ENCODE results near the gene FGF14. TPM values are rescaled to one million over a fixed set of nuclear protein-coding genes. Genes with fewer than 3 reads are reported as not detected.
A peak's percentile ranks its signal among the peaks of the same experiment; 100 is the strongest.

Gene FGF14
- total and polyA plus RNA-seq, 2 experiments from 2014 or later, result 0.73 TPM; not detected in 1

- Histone ChIP-seq H3K9me3 (ENCODE audit: low read depth) (no peaks in the 10 kb centered on the region), H3K36me3 (replicated peaks; ENCODE audit: insufficient read depth, low read depth) (no peaks in the 10 kb centered on the region), H3K4me3 (no peak overlapping the region), H3K4me1 (ENCODE audit: insufficient read depth) (no peaks in the 10 kb centered on the region), H3K4me2 (no peak overlapping the region), H2AFZ (no peak overlapping the region), H3K27ac (no peak overlapping the region), H3K27me3 (no peaks in the 10 kb centered on the region), H4K20me1 (ENCODE audit: insufficient read depth, poor library complexity, severe bottlenecking) (no peaks in the 10 kb centered on the region), H3K9me2 (replicated peaks; ENCODE audit: insufficient read depth) (no peaks in the 10 kb centered on the region), H3K79me2 (no peaks in the 10 kb centered on the region)
- 62% methylated on average over 6 of the region's 6 CpGs for WGBS (ENCODE audit: low lambda C conversion rate, missing lambda C conversion rate)
- TF ChIP-seq EZH2 (IDR thresholded peaks at IDR 0.05; ENCODE audit: borderline replicate concordance), result no peak
- TF ChIP-seq EZH2phosphoT487 (IDR thresholded peaks at IDR 0.05; ENCODE audit: low read depth, severe bottlenecking, unreplicated experiment), result no peak
- TF ChIP-seq, protein P1, sequence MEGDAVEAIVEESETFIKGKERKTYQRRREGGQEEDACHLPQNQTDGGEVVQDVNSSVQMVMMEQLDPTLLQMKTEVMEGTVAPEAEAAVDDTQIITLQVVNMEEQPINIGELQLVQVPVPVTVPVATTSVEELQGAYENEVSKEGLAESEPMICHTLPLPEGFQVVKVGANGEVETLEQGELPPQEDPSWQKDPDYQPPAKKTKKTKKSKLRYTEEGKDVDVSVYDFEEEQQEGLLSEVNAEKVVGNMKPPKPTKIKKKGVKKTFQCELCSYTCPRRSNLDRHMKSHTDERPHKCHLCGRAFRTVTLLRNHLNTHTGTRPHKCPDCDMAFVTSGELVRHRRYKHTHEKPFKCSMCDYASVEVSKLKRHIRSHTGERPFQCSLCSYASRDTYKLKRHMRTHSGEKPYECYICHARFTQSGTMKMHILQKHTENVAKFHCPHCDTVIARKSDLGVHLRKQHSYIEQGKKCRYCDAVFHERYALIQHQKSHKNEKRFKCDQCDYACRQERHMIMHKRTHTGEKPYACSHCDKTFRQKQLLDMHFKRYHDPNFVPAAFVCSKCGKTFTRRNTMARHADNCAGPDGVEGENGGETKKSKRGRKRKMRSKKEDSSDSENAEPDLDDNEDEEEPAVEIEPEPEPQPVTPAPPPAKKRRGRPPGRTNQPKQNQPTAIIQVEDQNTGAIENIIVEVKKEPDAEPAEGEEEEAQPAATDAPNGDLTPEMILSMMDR (IDR thresholded peaks at IDR 0.05; ENCODE audit: poor library complexity), result no peak
- DNase-seq (ENCODE audit: low spot score), result peak; percentile 5
Observed at GRCh38 chr13:101706651-101707050, 695.2 kb downstream of the FGF14 start.

DNA sequence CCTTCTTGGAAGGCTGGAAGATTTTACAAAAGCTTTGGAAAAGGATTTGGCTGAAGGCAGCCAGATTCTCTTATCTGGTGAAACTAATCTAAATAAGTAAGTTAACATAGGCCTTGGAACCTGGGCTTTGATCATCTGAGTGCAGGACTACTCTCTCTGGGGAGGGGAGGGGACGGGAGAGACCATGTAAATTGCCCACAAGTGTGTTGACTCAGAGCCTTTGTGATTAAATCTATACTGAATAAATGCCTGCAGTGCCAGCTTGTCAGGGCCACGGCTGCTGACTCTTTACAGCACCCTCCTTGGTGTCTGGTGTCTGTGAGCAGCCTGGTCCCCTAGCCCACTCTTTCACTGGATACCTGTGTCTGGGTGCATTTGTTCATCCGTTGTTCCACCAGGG, 698.0 kb downstream of the FGF14 start:
- Histone ChIP-seq H3K79me2 (no peaks in the 10 kb centered on the region), H3K4me3 (no peak overlapping the region), H4K20me1 (ENCODE audit: insufficient read depth, poor library complexity, severe bottlenecking) (no peaks in the 10 kb centered on the region), H3K4me2 (no peak overlapping the region), H3K9me2 (replicated peaks; ENCODE audit: insufficient read depth) (no peaks in the 10 kb centered on the region), H2AFZ (no peak overlapping the region), H3K27me3 (no peaks in the 10 kb centered on the region), H3K9me3 (ENCODE audit: low read depth) (no peaks in the 10 kb centered on the region), H3K27ac (no peak overlapping the region), H3K4me1 (ENCODE audit: insufficient read depth) (no peaks in the 10 kb centered on the region), H3K36me3 (replicated peaks; ENCODE audit: insufficient read depth, low read depth) (no peaks in the 10 kb centered on the region)
- TF ChIP-seq, protein P1 (IDR thresholded peaks at IDR 0.05; ENCODE audit: poor library complexity), result no peak
- no peak for TF ChIP-seq EZH2 (IDR thresholded peaks at IDR 0.05; ENCODE audit: borderline replicate concordance)
- 38% methylated on average over 3 of the region's 3 CpGs for WGBS (ENCODE audit: low lambda C conversion rate, missing lambda C conversion rate)
- peak; percentile 15 for DNase-seq (ENCODE audit: low spot score)

GRCh38 chr13:101703081-101703480, 698.8 kb downstream of the FGF14 start:
- no peaks in the 10 kb centered on the region for H3K9me2 ChIP-seq (replicated peaks; ENCODE audit: insufficient read depth)
- H3K4me2 ChIP-seq, result no peak overlapping the region
- no peaks in the 10 kb centered on the region for H3K9me3 ChIP-seq (ENCODE audit: low read depth)
- TF ChIP-seq EZH2phosphoT487 (IDR thresholded peaks at IDR 0.05; ENCODE audit: low read depth, severe bottlenecking, unreplicated experiment), result no peak
- TF ChIP-seq, protein P1 (IDR thresholded peaks at IDR 0.05; ENCODE audit: poor library complexity), result no peak
- TF ChIP-seq EZH2 (IDR thresholded peaks at IDR 0.05; ENCODE audit: borderline replicate concordance), result no peak
- no peak overlapping the region for H2AFZ ChIP-seq
- H3K27me3 ChIP-seq, result no peaks in the 10 kb centered on the region
- 94% methylated on average over 1 of the region's 1 CpG for WGBS (ENCODE audit: low lambda C conversion rate, missing lambda C conversion rate)
- H3K4me3 ChIP-seq, result no peak overlapping the region
- no peak for DNase-seq (ENCODE audit: low spot score)
- H3K79me2 ChIP-seq, result no peaks in the 10 kb centered on the region
- H3K27ac ChIP-seq, result no peak overlapping the region
- H3K36me3 ChIP-seq (replicated peaks; ENCODE audit: insufficient read depth, low read depth), result no peaks in the 10 kb centered on the region
- no peaks in the 10 kb centered on the region for H4K20me1 ChIP-seq (ENCODE audit: insufficient read depth, poor library complexity, severe bottlenecking)
- H3K4me1 ChIP-seq (ENCODE audit: insufficient read depth), result no peaks in the 10 kb centered on the region

- Histone ChIP-seq H4K20me1 (ENCODE audit: insufficient read depth, poor library complexity, severe bottlenecking) (no peaks in the 10 kb centered on the region), H3K36me3 (replicated peaks; ENCODE audit: insufficient read depth, low read depth) (no peaks in the 10 kb centered on the region), H3K27ac (no peak overlapping the region), H3K9me2 (replicated peaks; ENCODE audit: insufficient read depth) (no peaks in the 10 kb centered on the region), H3K79me2 (no peaks in the 10 kb centered on the region), H3K4me2 (no peak overlapping the region), H3K27me3 (no peaks in the 10 kb centered on the region), H3K4me1 (ENCODE audit: insufficient read depth) (no peaks in the 10 kb centered on the region), H3K4me3 (no peak overlapping the region), H3K9me3 (ENCODE audit: low read depth) (no peaks in the 10 kb centered on the region), H2AFZ (no peak overlapping the region)
- WGBS (ENCODE audit: low lambda C conversion rate, missing lambda C conversion rate), result 91% methylated on average over 3 of the region's 3 CpGs
- no peak for DNase-seq (ENCODE audit: low spot score)
- TF ChIP-seq EZH2phosphoT487 (IDR thresholded peaks at IDR 0.05; ENCODE audit: low read depth, severe bottlenecking, unreplicated experiment) (no peak), EZH2 (IDR thresholded peaks at IDR 0.05; ENCODE audit: borderline replicate concordance) (no peak)
- TF ChIP-seq, protein P1 (IDR thresholded peaks at IDR 0.05; ENCODE audit: poor library complexity), result no peak
Observed at GRCh38 chr13:101700598-101700997, 701.2 kb downstream of the FGF14 start.
